Subcutaneous adipose tissue (tissue), 4 donors: ENCODE data around the gene GNB1L. TPM values are rescaled to one million over a fixed set of nuclear protein-coding genes. Genes with fewer than 3 reads are reported as not detected.

Source experiments
- CTCF ChIP-seq: fragments of 450-650 bp; IDR thresholded peaks from one replicate; pipeline ENCODE4 v1.5.1; 2016; ENCODE audit warnings: low read depth, mild to moderate bottlenecking, control low read depth, antibody characterized with exemption, moderate library complexity
- total RNA-seq, 4 donors: library from RNA; depleted of rRNA; stranded (reverse); fragments of >200 nt; gene quantifications; one replicate each; pipeline ENCODE4 v1.1.0, GENCODE V29; 2016

The GNB1L gene
- total RNA-seq, 4 donors from 2014 or later, result 1.8 to 4.9 (median 3.9) TPM

- TF ChIP-seq CTCF, result no peak
Measured at GRCh38 chr22:19802001-19802893, 52.4 kb downstream of the GNB1L start.

- no peak for TF ChIP-seq CTCF
Measured at GRCh38 chr22:19801340-19802000, 53.2 kb downstream of the GNB1L start.

- no peak for TF ChIP-seq CTCF
Measured at GRCh38 chr22:19800761-19801244, 53.9 kb downstream of the GNB1L start.

- TF ChIP-seq CTCF, result no peak
Measured at GRCh38 chr22:19800306-19800705, 54.4 kb downstream of the GNB1L start.

GRCh38 chr22:19799322-19800190 lies 55.1 kb downstream of the GNB1L start:
- TF ChIP-seq CTCF, result no peak

GRCh38 chr22:19798891-19799293 lies 55.8 kb downstream of the GNB1L start:
- TF ChIP-seq CTCF, result no peak
